Natural killer cell (primary cell): ENCODE measurements around the gene PKIG. TPM values are rescaled to one million over a fixed set of nuclear protein-coding genes. Genes with fewer than 3 reads are reported as not detected.

Experiments used
- ATAC-seq, 3 donors: fragments of 150-1000 bp in 2 of 3; fragments of 200-7000 bp in 1 of 3; cut with Tn5 transposase; 1 replicate in 1 of 3; 2 replicates in 2 of 3; pipeline ENCODE4 v1.10.0; 2021; ENCODE audit warnings: mild to moderate bottlenecking in 2 of 3, moderate library complexity in 2 of 3
- DNase-seq, 2 donors: peaks; one replicate each; pipeline versions ENCODE4 v3.0.0 to v3.0.0-alpha.2; 2013 to 2021; ENCODE audit warnings: mixed read lengths in 1 of 2
- H3K27ac ChIP-seq: one replicate; pipeline ENCODE4 v1.5.1; 2013; ENCODE audit warnings: mild to moderate bottlenecking, low read length
- H3K27me3 ChIP-seq: one replicate; pipeline ENCODE4 v1.6.1; 2013; ENCODE audit warnings: low read length; ENCODE audit not compliant: control insufficient read depth, insufficient read depth
- H3K36me3 ChIP-seq: one replicate; pipeline ENCODE4 v1.6.1; 2013; ENCODE audit warnings: low read length; ENCODE audit not compliant: control insufficient read depth, insufficient read depth
- H3K4me1 ChIP-seq: one replicate; pipeline ENCODE4 v1.6.1; 2013; ENCODE audit warnings: low read length; ENCODE audit not compliant: control insufficient read depth, insufficient read depth
- H3K4me3 ChIP-seq: one replicate; pipeline ENCODE4 v1.5.1; 2013; ENCODE audit warnings: low read length
- H3K9me3 ChIP-seq: one replicate; pipeline ENCODE4 v1.6.1; 2013; ENCODE audit warnings: low read length; ENCODE audit not compliant: control insufficient read depth, insufficient read depth
- H3K27ac Mint-ChIP-seq, 2 donors: one replicate each; pipeline ENCODE4 v1.8.0; 2022; ENCODE audit warnings: mild to moderate bottlenecking in 2 of 2, mixed read lengths in 2 of 2, moderate library complexity in 1 of 2
- H3K27me3 Mint-ChIP-seq, 2 donors: one replicate each; pipeline ENCODE4 v1.8.0; 2022; ENCODE audit warnings: low read depth in 2 of 2, mixed read lengths in 2 of 2
- H3K36me3 Mint-ChIP-seq: one replicate; pipeline ENCODE4 v1.8.0; 2022; ENCODE audit warnings: mixed read lengths
- H3K4me1 Mint-ChIP-seq, 2 donors: one replicate each; pipeline ENCODE4 v1.8.0; 2022; ENCODE audit warnings: mixed read lengths in 2 of 2
- H3K4me3 Mint-ChIP-seq: one replicate; pipeline ENCODE4 v1.8.0; 2022; ENCODE audit warnings: mild to moderate bottlenecking, moderate library complexity, mixed read lengths
- H3K9me3 Mint-ChIP-seq, 2 donors: one replicate each; pipeline ENCODE4 v1.8.0; 2022; ENCODE audit warnings: mixed read lengths in 2 of 2
- WGBS: methylation state at CpG from one replicate; pipeline ENCODE4 v1.1.7; 2013; ENCODE audit warnings: missing lambda C conversion rate; ENCODE audit not compliant: insufficient coverage; 5-methylcytosine and 5-hydroxymethylcytosine counted together
- intact Hi-C: fragments of 100-400 bp; cut with micrococcal nuclease; formaldehyde crosslinking; loops from one replicate; pipeline ENCODE4 v1.14.2; 2022
- total RNA-seq, 4 donors: library from RNA; stranded (reverse); fragments of 120-200 nt in 1 of 4; gene quantifications; one replicate each; pipeline versions ENCODE4 v1.2.3 to v1.2.4, GENCODE V29; 2013 to 2022
- TF ChIP-seq, protein P1 (sequence below): fragments of 200-600 bp; IDR thresholded peaks from one replicate; pipeline ENCODE4 v1.8.0; 2022; ENCODE audit warnings: antibody characterized with exemption

PKIG gene
- total RNA-seq, 3 donors from 2014 or later (not counting 1 experiment from before 2014, with no cell fraction given) = 0.82 to 1.5 (median 1.5) TPM

DNA sequence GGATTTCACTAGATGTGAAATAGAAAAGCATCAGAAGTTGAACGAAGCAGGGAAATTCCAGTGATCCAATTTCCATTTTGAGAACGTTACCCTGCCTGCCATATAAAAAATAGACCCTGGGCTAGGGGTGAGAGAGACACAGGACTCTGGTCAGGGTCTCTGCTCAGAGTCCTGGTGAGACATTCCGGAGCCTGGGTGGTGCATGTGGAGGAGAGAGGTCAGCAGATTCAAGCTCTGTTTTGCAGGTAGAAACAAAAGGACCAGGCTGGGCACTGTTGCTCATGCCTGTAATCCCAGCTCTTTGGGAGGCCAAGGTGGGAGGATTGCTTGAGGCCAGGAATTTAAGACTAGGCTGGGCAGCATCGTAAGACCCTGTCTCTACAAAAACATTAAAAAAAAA, 17.9 kb downstream of the PKIG start:
- intact Hi-C loops = no loop called here

DNA sequence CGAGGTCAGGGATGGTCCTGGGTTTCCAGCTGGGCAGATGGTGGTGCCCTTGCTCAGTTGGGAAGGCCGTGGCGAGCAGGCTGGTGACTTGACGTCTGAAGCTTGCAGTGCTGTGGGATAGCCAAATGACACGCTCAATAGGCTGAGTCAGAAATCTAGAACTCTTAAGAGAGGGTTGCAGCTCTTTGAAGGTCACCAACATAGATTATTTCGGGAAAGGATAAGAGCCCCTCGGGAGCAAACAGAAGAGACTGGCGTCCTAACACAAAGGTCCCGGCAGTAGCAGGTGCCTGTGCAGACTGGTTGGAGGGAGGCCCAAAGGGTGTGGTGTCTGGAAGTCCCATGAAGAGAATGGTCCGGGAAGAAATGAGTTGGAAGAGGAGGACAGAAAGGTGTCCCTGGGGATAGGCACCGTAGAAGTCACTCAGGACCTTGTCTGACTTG, 18.4 kb downstream of the PKIG start:
- Histone ChIP-seq H3K4me1 (peaks cover 29% of the 10 kb centered on the region), H3K27me3 (no peaks in the 10 kb centered on the region), H3K36me3 (no peaks in the 10 kb centered on the region), H3K27ac (peak overlapping the region; percentile 25), H3K9me3 (no peaks in the 10 kb centered on the region), H3K4me3 (no peak overlapping the region)
- Mint-ChIP-seq H3K27ac (peak overlapping the region in 1 of 2 donors; percentile 33), H3K9me3 (no peaks in the 10 kb centered on the region), H3K36me3 (no peaks in the 10 kb centered on the region), H3K4me1 (peaks cover 12 to 23% of the 10 kb centered on the region in 2 donors), H3K27me3 (no peaks in the 10 kb centered on the region), H3K4me3 (no peak overlapping the region)
- ATAC-seq = no peak
- DNase-seq = no peak
- 86% methylated on average over 11 of the region's 11 CpGs for WGBS
- TF ChIP-seq, protein P1, sequence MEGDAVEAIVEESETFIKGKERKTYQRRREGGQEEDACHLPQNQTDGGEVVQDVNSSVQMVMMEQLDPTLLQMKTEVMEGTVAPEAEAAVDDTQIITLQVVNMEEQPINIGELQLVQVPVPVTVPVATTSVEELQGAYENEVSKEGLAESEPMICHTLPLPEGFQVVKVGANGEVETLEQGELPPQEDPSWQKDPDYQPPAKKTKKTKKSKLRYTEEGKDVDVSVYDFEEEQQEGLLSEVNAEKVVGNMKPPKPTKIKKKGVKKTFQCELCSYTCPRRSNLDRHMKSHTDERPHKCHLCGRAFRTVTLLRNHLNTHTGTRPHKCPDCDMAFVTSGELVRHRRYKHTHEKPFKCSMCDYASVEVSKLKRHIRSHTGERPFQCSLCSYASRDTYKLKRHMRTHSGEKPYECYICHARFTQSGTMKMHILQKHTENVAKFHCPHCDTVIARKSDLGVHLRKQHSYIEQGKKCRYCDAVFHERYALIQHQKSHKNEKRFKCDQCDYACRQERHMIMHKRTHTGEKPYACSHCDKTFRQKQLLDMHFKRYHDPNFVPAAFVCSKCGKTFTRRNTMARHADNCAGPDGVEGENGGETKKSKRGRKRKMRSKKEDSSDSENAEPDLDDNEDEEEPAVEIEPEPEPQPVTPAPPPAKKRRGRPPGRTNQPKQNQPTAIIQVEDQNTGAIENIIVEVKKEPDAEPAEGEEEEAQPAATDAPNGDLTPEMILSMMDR = no peak
- intact Hi-C loops = no loop called here

More for the DNA sequence above, 17.9 kb downstream of the PKIG start:
- no peaks in the 10 kb centered on the region for H3K36me3 Mint-ChIP-seq
- DNase-seq (no peak), ATAC-seq (no peak)
- Histone ChIP-seq H3K4me3 (no peak overlapping the region), H3K36me3 (no peaks in the 10 kb centered on the region), H3K27me3 (no peaks in the 10 kb centered on the region), H3K4me1 (peaks cover 29% of the 10 kb centered on the region), H3K27ac (no peak overlapping the region), H3K9me3 (no peaks in the 10 kb centered on the region)
- no peak overlapping the region for H3K4me3 Mint-ChIP-seq
- H3K4me1 Mint-ChIP-seq = peaks cover 12 to 23% of the 10 kb centered on the region in 2 donors
- H3K9me3 Mint-ChIP-seq = no peaks in the 10 kb centered on the region
- TF ChIP-seq, protein P1 = no peak
- H3K27me3 Mint-ChIP-seq = no peaks in the 10 kb centered on the region
- WGBS = 91% methylated on average over 4 of the region's 4 CpGs
- peak overlapping the region in 1 of 2 donors; percentile 33 for H3K27ac Mint-ChIP-seq

DNA sequence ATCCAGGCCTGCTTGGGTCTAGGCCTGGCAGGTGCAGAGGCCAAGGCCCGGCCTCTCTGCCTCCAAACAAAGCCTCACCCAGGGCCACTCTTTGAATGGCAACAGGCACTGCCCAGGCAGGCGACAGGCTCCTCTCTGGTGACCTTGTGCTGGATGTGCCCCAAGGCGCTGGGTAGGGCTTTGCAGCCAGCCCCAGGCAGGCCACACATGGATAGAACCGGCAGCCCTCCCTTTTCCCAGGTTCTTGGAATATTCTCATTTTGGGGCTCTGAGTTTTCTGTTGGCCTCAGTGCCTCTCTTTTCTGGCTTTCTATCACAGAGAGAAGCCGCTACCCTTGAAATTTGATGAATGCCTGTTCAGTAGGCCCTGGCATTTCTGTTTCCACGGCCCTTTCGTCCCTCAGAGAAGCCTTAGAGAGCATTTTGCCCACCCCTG, 18.9 kb downstream of the PKIG start:
- Histone ChIP-seq H3K27ac (peak overlapping the region; percentile 25), H3K4me3 (no peak overlapping the region), H3K4me1 (peaks cover 29% of the 10 kb centered on the region), H3K9me3 (no peaks in the 10 kb centered on the region), H3K27me3 (no peaks in the 10 kb centered on the region), H3K36me3 (no peaks in the 10 kb centered on the region)
- intact Hi-C loops = no loop called here
- DNase-seq (no peak), ATAC-seq (no peak)
- 96% methylated on average over 7 of the region's 7 CpGs for WGBS
- no peak overlapping the region for H3K4me3 Mint-ChIP-seq
- no peaks in the 10 kb centered on the region for H3K36me3 Mint-ChIP-seq
- H3K4me1 Mint-ChIP-seq = peaks cover 12 to 23% of the 10 kb centered on the region in 2 donors
- H3K27ac Mint-ChIP-seq = no peak overlapping the region
- H3K27me3 Mint-ChIP-seq = no peaks in the 10 kb centered on the region
- TF ChIP-seq, protein P1 = no peak
- H3K9me3 Mint-ChIP-seq = no peaks in the 10 kb centered on the region

DNA sequence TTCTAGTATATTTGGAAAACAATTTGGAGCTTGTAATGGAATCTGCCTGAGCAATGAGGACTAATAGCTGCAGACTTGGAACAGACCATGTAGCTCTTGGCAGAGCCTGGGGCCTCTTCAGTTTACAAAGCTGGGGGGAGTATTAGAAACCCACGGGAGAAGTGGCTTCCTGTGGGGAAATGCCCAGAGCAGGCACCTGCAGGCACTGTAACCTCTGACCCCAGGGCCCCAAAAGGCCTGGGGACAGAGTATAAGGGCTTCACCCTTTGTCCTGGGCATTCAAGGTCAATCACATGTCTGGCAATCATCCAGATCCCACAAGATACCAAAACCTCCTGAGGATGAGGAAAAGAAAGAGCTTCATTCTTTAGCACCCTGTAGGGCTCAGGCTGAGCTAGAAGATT, 19.4 kb downstream of the PKIG start:
- H3K4me3 ChIP-seq = no peak overlapping the region
- Mint-ChIP-seq H3K36me3 (no peaks in the 10 kb centered on the region), H3K4me3 (no peak overlapping the region), H3K9me3 (no peaks in the 10 kb centered on the region), H3K27me3 (no peaks in the 10 kb centered on the region), H3K27ac (no peak overlapping the region), H3K4me1 (peaks cover 12 to 23% of the 10 kb centered on the region in 2 donors)
- peaks cover 29% of the 10 kb centered on the region for H3K4me1 ChIP-seq
- no peaks in the 10 kb centered on the region for H3K9me3 ChIP-seq
- no peaks in the 10 kb centered on the region for H3K27me3 ChIP-seq
- WGBS = 0% methylated on average over 1 of the region's 1 CpG
- no peaks in the 10 kb centered on the region for H3K36me3 ChIP-seq
- DNase-seq (no peak), ATAC-seq (no peak)
- intact Hi-C loops = no loop called here
- H3K27ac ChIP-seq = no peak overlapping the region
- TF ChIP-seq, protein P1 = no peak
